OCI-LY3 (cell line): ENCODE measurements around the gene FOS.

Experiments
- H2AFZ ChIP-seq: fragments of 200-600, 300-600 bp; shearing (Covaris generic); 2 replicates; pipeline ENCODE4 v1.6.0; 2014; ENCODE audit warnings: antibody characterized with exemption, low read depth, low read length
- H3K27ac ChIP-seq: fragments of 200-600, 300-600 bp; sonication (generic); 2 replicates; pipeline ENCODE4 v1.5.1; 2014; ENCODE audit warnings: mild to moderate bottlenecking, low read length, moderate library complexity, mixed read lengths
- H3K27me3 ChIP-seq: fragments of 200-600, 300-600 bp; sonication (generic); 2 replicates; pipeline ENCODE4 v1.6.1; 2014; ENCODE audit warnings: low read depth, low read length, mixed read lengths
- H3K36me3 ChIP-seq: fragments of 200-600, 300-600 bp; sonication (generic); replicated peaks from 2 replicates; pipeline ENCODE3; 2014; ENCODE audit warnings: low read depth, low read length, mixed read lengths
- H3K4me1 ChIP-seq: fragments of 300-600, 200-600 bp; sonication (generic); 2 replicates; pipeline ENCODE4 v1.6.1; 2014; ENCODE audit warnings: low read length, mixed read lengths
- H3K4me2 ChIP-seq: fragments of 200-600, 300-600 bp; sonication (generic); 2 replicates; pipeline ENCODE4 v1.6.1; 2014; ENCODE audit warnings: low read length, mixed read lengths
- H3K4me3 ChIP-seq: fragments of 300-600, 200-600 bp; sonication (generic); 2 replicates; pipeline ENCODE4 v1.5.1; 2014; ENCODE audit warnings: antibody characterized with exemption, mild to moderate bottlenecking, low read length, moderate library complexity
- H3K79me2 ChIP-seq: fragments of 300-600, 200-600 bp; shearing (Covaris generic); 2 replicates; pipeline ENCODE4 v1.6.1; 2014; ENCODE audit warnings: mild to moderate bottlenecking, low read length, mixed read lengths
- H3K9ac ChIP-seq: fragments of 300-600, 200-600 bp; shearing (Covaris generic); 2 replicates; pipeline ENCODE4 v1.6.0; 2014; ENCODE audit warnings: mild to moderate bottlenecking, low read length, moderate library complexity
- H3K9me3 ChIP-seq: fragments of 200-600, 300-600 bp; shearing (Covaris generic); 2 replicates; pipeline ENCODE4 v1.6.1; 2014; ENCODE audit warnings: low read length, mixed read lengths; ENCODE audit not compliant: insufficient read depth
- H4K20me1 ChIP-seq: fragments of 200-600, 300-600 bp; sonication (generic); 2 replicates; pipeline ENCODE4 v1.6.1; 2016; ENCODE audit warnings: low read length, mixed read lengths; ENCODE audit not compliant: insufficient read depth
- CTCF ChIP-seq: fragments of 200-600, 300-600 bp; sonication (generic); IDR thresholded peaks from 2 replicates; pipeline ENCODE4 v1.5.1; 2014; ENCODE audit warnings: antibody characterized with exemption, low read length, low read depth
- EZH2phosphoT487 ChIP-seq: fragments of 200-600 bp; shearing (Covaris generic); IDR thresholded peaks from 2 replicates; pipeline ENCODE4 v1.6.1; 2018; ENCODE audit warnings: antibody characterized with exemption, mixed run types, low read depth

Gene FOS

GRCh38 chr14:75294649-75295033 is 16.0 kb downstream of the FOS start:
- peaks cover 15% of the 10 kb centered on the region for H3K27me3 ChIP-seq
- no peaks in the 10 kb centered on the region for H3K79me2 ChIP-seq
- no peaks in the 10 kb centered on the region for H3K36me3 ChIP-seq
- no peaks in the 10 kb centered on the region for H3K9me3 ChIP-seq
- peaks cover 8% of the 10 kb centered on the region; the same call in 1 of the 2 replicates for H3K4me1 ChIP-seq
- no peaks in the 10 kb centered on the region for H4K20me1 ChIP-seq
- H3K27ac ChIP-seq: no peak overlapping the region
- peak overlapping the region; percentile 89 for H3K4me3 ChIP-seq
- TF ChIP-seq CTCF (peak; percentile 15; the same call in 1 of the 2 replicates), EZH2phosphoT487 (no peak)
- peak overlapping the region; percentile 94; the same call in 1 of the 2 replicates for H2AFZ ChIP-seq
- peak overlapping the region; percentile 64 for H3K9ac ChIP-seq
- H3K4me2 ChIP-seq: peak overlapping the region; percentile 98

GRCh38 chr14:75295061-75295461 is 16.4 kb downstream of the FOS start:
- no peaks in the 10 kb centered on the region for H4K20me1 ChIP-seq
- H2AFZ ChIP-seq: peak overlapping the region; percentile 94
- peaks cover 13% of the 10 kb centered on the region; the same call in 1 of the 2 replicates for H3K27me3 ChIP-seq
- H3K9me3 ChIP-seq: no peaks in the 10 kb centered on the region
- H3K79me2 ChIP-seq: no peaks in the 10 kb centered on the region
- peak overlapping the region; percentile 64 for H3K9ac ChIP-seq
- no peak for TF ChIP-seq EZH2phosphoT487
- no peak overlapping the region for H3K27ac ChIP-seq
- H3K4me2 ChIP-seq: peak overlapping the region; percentile 98
- peaks cover 8% of the 10 kb centered on the region; the same call in 1 of the 2 replicates for H3K4me1 ChIP-seq
- H3K4me3 ChIP-seq: peak overlapping the region; percentile 89
- no peaks in the 10 kb centered on the region for H3K36me3 ChIP-seq

GRCh38 chr14:75295491-75296345 is 17.1 kb downstream of the FOS start:
- Histone ChIP-seq H3K4me2 (peak overlapping the region; percentile 98), H3K27me3 (peaks cover 6% of the 10 kb centered on the region; the same call in 1 of the 2 replicates), H3K9me3 (no peaks in the 10 kb centered on the region), H3K79me2 (no peaks in the 10 kb centered on the region), H3K27ac (0 out of 2 replicates have a peak overlapping the region, but pooled peaks have one; percentile 2), H2AFZ (peak overlapping the region; percentile 94), H3K36me3 (no peaks in the 10 kb centered on the region), H4K20me1 (no peaks in the 10 kb centered on the region), H3K9ac (peak overlapping the region; percentile 64), H3K4me1 (peaks cover 8% of the 10 kb centered on the region; the same call in 1 of the 2 replicates), H3K4me3 (peak overlapping the region; percentile 89)
- TF ChIP-seq CTCF (peak; percentile 98), EZH2phosphoT487 (no peak)

- no peaks in the 10 kb centered on the region for H3K9me3 ChIP-seq
- no peak overlapping the region for H3K4me2 ChIP-seq
- no peaks in the 10 kb centered on the region for H4K20me1 ChIP-seq
- H3K79me2 ChIP-seq: no peaks in the 10 kb centered on the region
- no peaks in the 10 kb centered on the region for H3K27me3 ChIP-seq
- peaks cover 8% of the 10 kb centered on the region; the same call in 1 of the 2 replicates for H3K4me1 ChIP-seq
- TF ChIP-seq EZH2phosphoT487 (no peak), CTCF (no peak)
- H3K4me3 ChIP-seq: no peak overlapping the region
- H3K9ac ChIP-seq: no peak overlapping the region
- no peaks in the 10 kb centered on the region for H3K36me3 ChIP-seq
- no peak overlapping the region for H2AFZ ChIP-seq
- no peak overlapping the region for H3K27ac ChIP-seq
These were observed 18.9 kb downstream of the FOS start for GRCh38 chr14:75297411-75298040.
